CD4-positive, CD25-positive, alpha-beta regulatory T cell (primary cell): ENCODE measurements around the gene HPCAL1. TPM values are rescaled to one million over a fixed set of nuclear protein-coding genes. Genes with fewer than 3 reads are reported as not detected.
"Not testable (repeated sequence)": the region's sequence is repeated elsewhere in the genome, so short reads cannot be mapped to it uniquely, and the experiment has no call there.

Source experiments
- ATAC-seq, 2 donors: fragments of 150-1000 bp; cut with Tn5 transposase; one replicate each; pipeline ENCODE4 v1.10.0; 2021; ENCODE audit warnings: low read depth in 2 of 2, moderate number of reproducible peaks in 2 of 2, moderate library complexity in 1 of 2
- DNase-seq, 3 donors: peaks; one replicate each; pipeline versions ENCODE4 v3.0.0 to v3.0.0-alpha.2; 2012 to 2022; ENCODE audit warnings: mixed read lengths in 1 of 3
- H3K27ac ChIP-seq: one replicate; pipeline ENCODE4 v1.7.0; 2013; ENCODE audit warnings: mild to moderate bottlenecking, low read length; ENCODE audit not compliant: insufficient read depth, poor library complexity, severe bottlenecking
- H3K27me3 ChIP-seq: one replicate; pipeline ENCODE4 v1.7.0; 2013; ENCODE audit warnings: low read length; ENCODE audit not compliant: control insufficient read depth, insufficient read depth
- H3K36me3 ChIP-seq: one replicate; pipeline ENCODE4 v1.7.0; 2013; ENCODE audit warnings: mild to moderate bottlenecking, low read length, moderate library complexity; ENCODE audit not compliant: control insufficient read depth, insufficient read depth
- H3K4me1 ChIP-seq: 2 replicates; pipeline ENCODE4 v1.7.0; 2013; ENCODE audit warnings: mild to moderate bottlenecking, low read length; ENCODE audit not compliant: insufficient read depth, control insufficient read depth, poor library complexity, severe bottlenecking
- H3K4me3 ChIP-seq: one replicate; pipeline ENCODE4 v1.7.0; 2013; ENCODE audit warnings: low read depth, mild to moderate bottlenecking, low read length, moderate library complexity
- H3K9me3 ChIP-seq, 2 experiments: 1 replicate in 1 of 2; 2 replicates in 1 of 2; pipeline ENCODE4 v1.7.0; 2013; ENCODE audit warnings: low read length in 2 of 2, mild to moderate bottlenecking in 1 of 2, moderate library complexity in 1 of 2; ENCODE audit not compliant: control insufficient read depth in 2 of 2
- H3K27ac Mint-ChIP-seq, 3 donors: one replicate each; pipeline ENCODE4 v1.8.0; 2020 to 2022; ENCODE audit warnings: mild to moderate bottlenecking in 3 of 3, mixed read lengths in 3 of 3, moderate library complexity in 2 of 3
- H3K27me3 Mint-ChIP-seq: one replicate; pipeline ENCODE4 v1.8.0; 2022; ENCODE audit warnings: mild to moderate bottlenecking, mixed read lengths
- H3K36me3 Mint-ChIP-seq: one replicate; pipeline ENCODE4 v1.8.0; 2020; ENCODE audit warnings: mixed read lengths
- H3K4me1 Mint-ChIP-seq, 4 donors: one replicate each; pipeline ENCODE4 v1.8.0; 2020 to 2022; ENCODE audit warnings: mixed read lengths in 4 of 4, mild to moderate bottlenecking in 1 of 4
- H3K4me3 Mint-ChIP-seq, 4 donors: one replicate each; pipeline ENCODE4 v1.8.0; 2020 to 2022; ENCODE audit warnings: mild to moderate bottlenecking in 4 of 4, mixed read lengths in 4 of 4, moderate library complexity in 3 of 4
- H3K9me3 Mint-ChIP-seq, 7 donors: one replicate each; pipeline ENCODE4 v1.8.0; 2020 to 2022; ENCODE audit warnings: mixed read lengths in 7 of 7, mild to moderate bottlenecking in 3 of 7, moderate library complexity in 2 of 7
- polyA plus RNA-seq, 4 donors: library from polyadenylated mRNA; unstranded; fragments of 300-500 nt; fragmentation: Illumina TruSeq; gene quantifications; one replicate each; pipeline ENCODE4 v1.2.3, GENCODE V29; 2021
- total RNA-seq: library from RNA; stranded (reverse); gene quantifications from one replicate; pipeline ENCODE4 v1.2.3, GENCODE V29; 2022

The HPCAL1 gene
- total and polyA plus RNA-seq, 5 donors from 2014 or later, result 33.8 to 95.6 (median 84.8) TPM

DNA sequence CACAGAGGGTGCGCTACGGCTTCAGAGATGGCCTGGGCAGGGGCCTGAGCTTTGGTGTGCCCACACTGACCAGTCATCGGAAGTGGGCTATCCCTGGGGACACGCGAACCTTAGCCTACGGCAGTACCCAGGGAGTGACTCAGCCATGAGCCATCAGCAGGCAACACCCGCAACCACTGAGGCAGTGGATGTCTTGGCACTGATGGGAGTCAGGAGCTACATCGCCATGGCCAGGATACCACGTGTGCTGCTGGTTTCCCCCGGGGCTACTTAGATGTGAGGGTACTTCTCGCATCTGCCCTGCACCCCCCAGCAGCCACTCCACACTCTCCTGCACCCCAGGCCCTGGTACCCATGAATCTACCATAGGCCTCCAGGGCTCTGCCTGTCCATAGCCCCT lies 12.8 kb upstream of the HPCAL1 start:
- ATAC-seq (no peak), DNase-seq (no peak)
- H3K4me1 ChIP-seq, result no peaks in the 10 kb centered on the region
- H3K9me3 ChIP-seq, result peaks cover 0 to 3% of the 10 kb centered on the region in 2 experiments
- Mint-ChIP-seq H3K27me3 (peaks cover 7% of the 10 kb centered on the region), H3K9me3 (peaks cover 0 to 10% (median 1%) of the 10 kb centered on the region in 7 donors), H3K36me3 (peaks cover 3% of the 10 kb centered on the region), H3K4me3 (no peak overlapping the region), H3K4me1 (peaks cover 0 to 2% (median 0%) of the 10 kb centered on the region in 4 donors), H3K27ac (no peak overlapping the region)
- no peaks in the 10 kb centered on the region for H3K27me3 ChIP-seq
- no peaks in the 10 kb centered on the region for H3K36me3 ChIP-seq
- H3K4me3 ChIP-seq, result no peak overlapping the region
- no peak overlapping the region for H3K27ac ChIP-seq

DNA sequence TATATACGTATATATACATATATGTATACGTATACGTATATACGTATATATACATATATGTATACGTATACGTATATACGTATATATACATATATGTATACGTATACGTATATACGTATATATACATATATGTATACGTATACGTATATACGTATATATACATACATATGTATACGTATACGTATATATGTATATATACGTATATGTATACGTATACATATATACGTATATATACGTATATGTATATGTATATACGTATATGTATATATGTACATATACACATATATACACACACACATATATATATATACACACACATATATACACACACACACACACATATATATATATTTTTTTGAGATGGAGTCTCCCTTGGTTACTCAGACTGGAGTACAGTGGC lies 11.3 kb upstream of the HPCAL1 start:
- not testable (repeated sequence) for H3K27ac Mint-ChIP-seq, H3K4me1 Mint-ChIP-seq, H3K27me3 ChIP-seq, H3K4me1 ChIP-seq, H3K36me3 ChIP-seq, DNase-seq, H3K4me3 Mint-ChIP-seq, H3K36me3 Mint-ChIP-seq, ATAC-seq, H3K9me3 ChIP-seq, H3K27me3 Mint-ChIP-seq, H3K4me3 ChIP-seq, H3K9me3 Mint-ChIP-seq, H3K27ac ChIP-seq

DNA sequence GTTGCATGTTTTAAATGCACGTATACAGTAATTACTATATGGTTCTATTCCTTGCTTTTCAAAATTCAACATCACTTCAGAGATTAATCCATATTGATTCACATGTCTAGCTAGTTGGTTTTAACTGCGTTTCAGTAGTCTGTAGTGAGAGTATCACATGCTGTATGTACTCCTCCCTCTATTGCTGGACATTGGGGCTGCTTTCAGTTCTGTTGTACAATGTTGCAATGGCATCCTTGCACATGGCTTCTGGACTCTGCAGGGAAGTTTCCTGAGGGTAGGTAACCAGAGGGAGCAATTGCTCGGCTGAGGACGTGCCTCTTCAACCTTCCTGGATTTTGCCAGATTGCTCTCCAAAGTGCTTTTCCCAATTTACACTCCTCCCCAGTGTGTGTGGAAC lies 10.7 kb upstream of the HPCAL1 start:
- Histone ChIP-seq H3K27me3 (no peaks in the 10 kb centered on the region), H3K36me3 (no peaks in the 10 kb centered on the region), H3K27ac (no peak overlapping the region), H3K4me3 (no peak overlapping the region), H3K4me1 (no peaks in the 10 kb centered on the region), H3K9me3 (peaks cover 0 to 3% of the 10 kb centered on the region in 2 experiments)
- peaks cover 3% of the 10 kb centered on the region for H3K36me3 Mint-ChIP-seq
- ATAC-seq, result no peak
- H3K27me3 Mint-ChIP-seq, result peaks cover 7% of the 10 kb centered on the region
- H3K4me1 Mint-ChIP-seq, result peaks cover 0 to 2% (median 0%) of the 10 kb centered on the region in 4 donors
- H3K9me3 Mint-ChIP-seq, result peaks cover 0 to 10% (median 1%) of the 10 kb centered on the region in 7 donors
- H3K27ac Mint-ChIP-seq, result no peak overlapping the region
- no peak for DNase-seq
- H3K4me3 Mint-ChIP-seq, result no peak overlapping the region

DNA sequence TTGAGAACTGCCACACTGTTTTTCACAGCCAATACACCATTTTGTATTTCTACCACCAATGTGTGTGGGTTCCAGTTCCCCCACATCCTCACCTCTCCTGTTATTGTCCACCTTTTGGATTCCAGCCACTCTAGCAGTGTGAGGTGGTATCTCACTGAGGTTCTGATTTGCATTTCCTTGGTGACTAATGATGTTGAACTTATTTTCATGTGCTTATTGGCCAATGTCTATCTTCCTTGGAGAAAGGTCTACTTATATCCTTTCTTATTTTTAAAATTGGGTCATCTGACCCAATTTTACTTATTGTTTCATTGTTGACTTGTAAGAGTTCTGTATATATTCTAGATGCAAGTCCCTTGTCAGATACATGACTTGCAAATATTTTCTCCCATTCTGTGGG lies 9.1 kb upstream of the HPCAL1 start:
- Histone ChIP-seq H3K4me1 (peaks cover 14% of the 10 kb centered on the region), H3K27ac (no peak overlapping the region), H3K36me3 (no peaks in the 10 kb centered on the region), H3K4me3 (no peak overlapping the region), H3K9me3 (peaks cover 0 to 3% of the 10 kb centered on the region in 2 experiments), H3K27me3 (no peaks in the 10 kb centered on the region)
- peaks cover 0 to 15% (median 10%) of the 10 kb centered on the region in 4 donors for H3K4me1 Mint-ChIP-seq
- H3K27me3 Mint-ChIP-seq, result peaks cover 7% of the 10 kb centered on the region
- H3K36me3 Mint-ChIP-seq, result peaks cover 3% of the 10 kb centered on the region
- DNase-seq, result no peak
- peaks cover 0 to 10% (median 1%) of the 10 kb centered on the region in 7 donors for H3K9me3 Mint-ChIP-seq
- ATAC-seq, result no peak
- H3K27ac Mint-ChIP-seq, result no peak overlapping the region
- H3K4me3 Mint-ChIP-seq, result no peak overlapping the region

DNA sequence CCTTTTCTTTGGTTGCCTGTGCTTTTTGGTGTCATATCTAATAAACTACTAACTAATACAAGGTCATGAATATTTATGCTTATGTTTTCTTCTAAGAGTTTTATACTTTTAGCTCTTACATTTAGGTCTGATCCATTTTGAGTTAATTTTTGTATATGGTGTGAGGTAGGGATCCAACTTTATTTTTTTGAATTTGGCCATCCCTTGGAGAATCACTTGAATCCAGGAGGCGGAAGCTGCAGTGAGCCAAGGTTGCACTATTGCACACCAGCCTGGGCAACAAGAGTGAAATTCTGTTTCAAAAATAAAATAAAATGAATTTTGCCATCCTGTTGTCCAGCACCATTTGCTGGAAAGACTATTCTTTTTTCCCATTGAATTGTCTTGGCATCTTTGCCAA lies 8.6 kb upstream of the HPCAL1 start:
- no peak for ATAC-seq
- no peak overlapping the region for H3K4me3 ChIP-seq
- Mint-ChIP-seq H3K4me1 (peaks cover 0 to 19% (median 14%) of the 10 kb centered on the region in 4 donors), H3K27ac (no peak overlapping the region), H3K9me3 (peaks cover 0 to 10% (median 1%) of the 10 kb centered on the region in 7 donors), H3K4me3 (no peak overlapping the region), H3K27me3 (peaks cover 5% of the 10 kb centered on the region), H3K36me3 (peaks cover 3% of the 10 kb centered on the region)
- DNase-seq, result no peak
- H3K9me3 ChIP-seq, result peaks cover 0 to 3% of the 10 kb centered on the region in 2 experiments
- H3K36me3 ChIP-seq, result no peaks in the 10 kb centered on the region
- H3K4me1 ChIP-seq, result peaks cover 15% of the 10 kb centered on the region
- H3K27me3 ChIP-seq, result no peaks in the 10 kb centered on the region
- no peak overlapping the region for H3K27ac ChIP-seq

DNA sequence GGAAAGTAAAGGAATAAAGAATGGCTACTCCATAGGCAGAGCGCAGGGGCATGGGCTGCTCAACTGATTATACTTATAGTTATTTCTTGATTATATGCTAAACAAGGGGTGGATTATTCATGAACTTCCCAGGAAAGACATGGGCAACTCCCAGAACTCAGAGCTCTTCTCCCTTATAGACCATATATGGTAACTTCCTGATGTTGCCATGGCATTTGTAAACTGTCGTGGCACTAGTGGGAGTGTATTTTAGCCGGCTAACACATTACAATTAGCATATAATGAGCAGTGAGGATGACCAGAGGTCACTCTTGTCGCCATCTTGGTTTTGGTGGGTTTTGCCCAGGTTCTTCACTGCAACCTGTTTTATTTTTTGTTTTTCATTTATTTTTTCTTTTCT lies 7.1 kb upstream of the HPCAL1 start:
- not testable (repeated sequence) for H3K27me3 Mint-ChIP-seq, H3K4me3 Mint-ChIP-seq, H3K9me3 Mint-ChIP-seq, H3K4me3 ChIP-seq, ATAC-seq, H3K27ac ChIP-seq, DNase-seq, H3K36me3 ChIP-seq, H3K27me3 ChIP-seq, H3K9me3 ChIP-seq, H3K36me3 Mint-ChIP-seq
- Mint-ChIP-seq H3K4me1 (peaks cover 0 to 28% (median 18%) of the 10 kb centered on the region in 4 donors), H3K27ac (peak overlapping the region in 1 of 3 donors; percentile 84)
- H3K4me1 ChIP-seq, result peaks cover 15% of the 10 kb centered on the region

DNA sequence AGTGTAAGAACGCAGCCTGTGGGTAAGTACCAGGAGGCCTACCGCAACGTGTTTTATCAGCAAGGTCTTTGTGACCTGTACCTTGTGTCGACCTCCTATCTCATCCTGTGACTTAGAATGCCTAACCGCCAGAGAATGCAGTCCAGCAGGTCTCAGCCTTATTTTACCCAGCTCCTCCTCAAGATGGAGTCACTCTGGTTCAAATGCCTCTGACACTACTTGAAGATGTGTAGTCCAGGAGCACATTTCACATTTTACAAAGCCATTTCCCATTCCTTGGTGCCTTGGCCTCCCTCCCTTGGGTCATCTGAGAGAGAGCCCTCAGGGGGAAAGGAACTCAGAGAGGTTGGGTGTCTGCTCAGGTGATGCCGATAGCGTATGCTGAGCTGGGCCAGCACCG lies 6.6 kb upstream of the HPCAL1 start:
- H3K4me1 ChIP-seq, result peaks cover 17% of the 10 kb centered on the region
- peak overlapping the region in 1 of 4 donors; percentile 8 for H3K4me3 Mint-ChIP-seq
- DNase-seq, result no peak
- H3K27ac Mint-ChIP-seq, result peak overlapping the region in 1 of 3 donors; percentile 84
- peaks cover 3% of the 10 kb centered on the region for H3K36me3 Mint-ChIP-seq
- no peaks in the 10 kb centered on the region for H3K27me3 ChIP-seq
- no peak for ATAC-seq
- H3K4me3 ChIP-seq, result no peak overlapping the region
- H3K9me3 Mint-ChIP-seq, result peaks cover 0 to 10% (median 1%) of the 10 kb centered on the region in 7 donors
- H3K27me3 Mint-ChIP-seq, result no peaks in the 10 kb centered on the region
- no peak overlapping the region for H3K27ac ChIP-seq
- H3K36me3 ChIP-seq, result no peaks in the 10 kb centered on the region
- peaks cover 0 to 32% (median 22%) of the 10 kb centered on the region in 4 donors for H3K4me1 Mint-ChIP-seq
- peaks cover 0 to 3% of the 10 kb centered on the region in 2 experiments for H3K9me3 ChIP-seq

DNA sequence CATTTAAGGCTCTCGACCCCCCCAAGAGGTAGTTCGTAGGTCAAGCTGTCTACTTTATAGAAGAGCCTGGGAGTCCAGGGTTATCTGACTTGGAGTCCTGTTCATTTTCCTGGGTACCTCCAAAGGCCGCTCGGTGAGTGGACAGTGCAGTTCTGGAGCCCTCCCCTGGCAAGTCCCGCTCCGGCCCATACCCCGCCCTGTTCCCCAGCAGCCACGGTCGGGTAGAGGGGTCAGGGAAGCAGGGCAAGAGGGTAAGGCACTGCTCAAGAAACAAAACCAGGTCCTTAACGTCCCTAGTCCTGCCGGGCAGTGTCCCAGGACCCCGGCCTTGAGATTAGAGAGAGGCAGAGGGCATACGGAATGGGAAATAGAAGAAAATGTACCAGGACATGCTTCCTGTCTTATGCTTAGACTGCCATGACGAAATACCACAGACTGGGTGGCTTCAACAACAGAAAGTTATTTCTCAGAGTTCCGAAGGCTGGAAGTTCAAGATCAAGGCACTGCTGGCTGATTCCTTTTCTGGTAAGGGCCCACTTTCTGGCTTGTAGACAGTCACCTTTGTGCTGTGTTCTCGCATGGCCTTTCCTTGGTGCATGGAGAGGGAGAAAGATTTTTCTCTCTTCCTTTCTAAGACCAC lies 5.4 kb upstream of the HPCAL1 start:
- no peak overlapping the region for H3K27ac ChIP-seq
- Mint-ChIP-seq H3K36me3 (peaks cover 3% of the 10 kb centered on the region), H3K4me1 (peaks cover 0 to 40% (median 25%) of the 10 kb centered on the region in 4 donors), H3K27me3 (no peaks in the 10 kb centered on the region), H3K4me3 (peak overlapping the region in 1 of 4 donors; percentile 87), H3K9me3 (peaks cover 0 to 10% (median 1%) of the 10 kb centered on the region in 7 donors), H3K27ac (peak overlapping the region in 1 of 3 donors; percentile 66)
- H3K4me1 ChIP-seq, result peaks cover 28% of the 10 kb centered on the region
- H3K4me3 ChIP-seq, result no peak overlapping the region
- DNase-seq (no peak), ATAC-seq (no peak)
- no peaks in the 10 kb centered on the region for H3K36me3 ChIP-seq
- H3K27me3 ChIP-seq, result no peaks in the 10 kb centered on the region
- H3K9me3 ChIP-seq, result peaks cover 0 to 3% of the 10 kb centered on the region in 2 experiments
